Measurements from ENCODE around the gene PHC2.

Gene PHC2

GRCh38 chr1:33364565-33364918, 66.4 kb downstream of the PHC2 start:
- no peak overlapping the region for H3K4me3 ChIP-seq (ENCODE audit: low read length)
- DNase-seq (ENCODE audit: low read depth) = no peak
- no peak for TF ChIP-seq CTCF (IDR thresholded peaks at IDR 0.05; ENCODE audit: insufficient read depth, low read depth, low read length, missing control alignments)

- DNase-seq (ENCODE audit: low read depth) = no peak
- TF ChIP-seq CTCF (IDR thresholded peaks at IDR 0.05; ENCODE audit: insufficient read depth, low read depth, low read length, missing control alignments) = no peak
- no peak overlapping the region for H3K4me3 ChIP-seq (ENCODE audit: low read length)
Measured at GRCh38 chr1:33363470-33363861, 67.4 kb downstream of the PHC2 start.

- TF ChIP-seq CTCF (IDR thresholded peaks at IDR 0.05; ENCODE audit: insufficient read depth, low read depth, low read length, missing control alignments) = no peak
- no peak overlapping the region for H3K4me3 ChIP-seq (ENCODE audit: low read length)
- DNase-seq (ENCODE audit: low read depth) = no peak
Measured at GRCh38 chr1:33363021-33363420, 67.9 kb downstream of the PHC2 start.

- TF ChIP-seq CTCF (IDR thresholded peaks at IDR 0.05; ENCODE audit: insufficient read depth, low read depth, low read length, missing control alignments) = no peak
- DNase-seq (ENCODE audit: low read depth) = no peak
- H3K4me3 ChIP-seq (ENCODE audit: low read length) = no peak overlapping the region
Measured at GRCh38 chr1:33361532-33362235, 69.2 kb downstream of the PHC2 start.

- no peak for DNase-seq (ENCODE audit: low read depth)
- H3K4me3 ChIP-seq (ENCODE audit: low read length) = no peak overlapping the region
- no peak for TF ChIP-seq CTCF (IDR thresholded peaks at IDR 0.05; ENCODE audit: insufficient read depth, low read depth, low read length, missing control alignments)
Measured at GRCh38 chr1:33360367-33360766, 70.5 kb downstream of the PHC2 start.

GRCh38 chr1:33359931-33360330, 71.0 kb downstream of the PHC2 start:
- no peak for TF ChIP-seq CTCF (IDR thresholded peaks at IDR 0.05; ENCODE audit: insufficient read depth, low read depth, low read length, missing control alignments)
- H3K4me3 ChIP-seq (ENCODE audit: low read length) = no peak overlapping the region
- DNase-seq (ENCODE audit: low read depth) = no peak

GRCh38 chr1:33358795-33359503, 71.9 kb downstream of the PHC2 start:
- DNase-seq (ENCODE audit: low read depth) = peak; percentile 50
- no peak overlapping the region for H3K4me3 ChIP-seq (ENCODE audit: low read length)
- no peak for TF ChIP-seq CTCF (IDR thresholded peaks at IDR 0.05; ENCODE audit: insufficient read depth, low read depth, low read length, missing control alignments)

All from epithelial cell of esophagus (primary cell).